Measurements from ENCODE around the gene KHDC4. TPM values are rescaled to one million over a fixed set of nuclear protein-coding genes. Genes with fewer than 3 reads are reported as not detected.

Gene KHDC4
- total and polyA plus RNA-seq, 2 of the 13 experiments (the other 11 are each of a cell fraction or from before 2014, with no cell fraction given): 33.5 to 92.0 TPM

- WGBS (ENCODE audit: low lambda C conversion rate): 98% methylated on average over 8 of the region's 8 CpGs
- FAIRE-seq (no peak), DNase-seq (ENCODE audit: low spot score) (no peak), ATAC-seq (no peak)
- in situ Hi-C loops (cut with HindIII; ENCODE audit: extremely low pct_ligation_motif_present, low pct_unique_long_range_greater_than_20kb) (loop anchor here (10.0 kb wide), 1 partner anchor 118 kb away; the partner anchor contains the start of gene RAB25), intact Hi-C loops (cut with micrococcal nuclease; ENCODE audit: unreplicated experiment) (no loop called here)
- BruUV-seq (replicated peaks): TSS peak; percentile 7
- Histone ChIP-seq H2AFZ (ENCODE audit: low read length) (no peak overlapping the region), H3K4me1 (ENCODE audit: insufficient read depth, low read length) (peaks cover 50% of the 10 kb centered on the region), H3K4me3 (replicated peaks in 1 of 3; ENCODE audit: insufficient read depth in 1 of 3, low read depth in 2 of 3, low read length in 3 of 3) (no peak overlapping the region), H4K20me1 (ENCODE audit: insufficient read depth, low read length) (no peaks in the 10 kb centered on the region), H3K79me2 (ENCODE audit: insufficient read depth, low read length) (peaks cover 12% of the 10 kb centered on the region), H3K27me3 (ENCODE audit: control insufficient read depth in 1 of 2, insufficient read depth in 2 of 2, low read length in 2 of 2) (no peaks in the 10 kb centered on the region), H3K9me3 (ENCODE audit: low read length) (no peaks in the 10 kb centered on the region), H3K9ac (ENCODE audit: insufficient read depth, low read depth, low read length) (no peak overlapping the region), H3K27ac (ENCODE audit: extremely low read length, insufficient read depth, low read length) (peak overlapping the region; percentile 86), H3K4me2 (ENCODE audit: low read depth, low read length) (peak overlapping the region; percentile 93; the same call in 1 of the 2 replicates), H3K36me3 (replicated peaks in 1 of 2; ENCODE audit: control insufficient read depth in 1 of 2, insufficient read depth in 2 of 2, low read length in 2 of 2) (peaks cover 18 to 38% of the 10 kb centered on the region in 2 experiments)
- CTCF ChIA-PET (ENCODE audit: low intra/inter-chr PET ratio, low total read pairs): no interaction called here
- POLR2A ChIA-PET: interaction anchor here (3.0 to 7.2 kb wide), 5 partner anchors 9 to 44 kb away, joined by 28 to 390 read pairs (median 43); partner anchors contain the start of genes ARHGEF2 and KHDC4
- no peak for TF ChIP-seq ZNF589 (CRISPR knock-in tag; conservative IDR thresholded peaks at IDR 0.05)
- no peak for TF ChIP-seq HES4 (CRISPR knock-in tag; IDR thresholded peaks at IDR 0.05; ENCODE audit: borderline replicate concordance)
- TF ChIP-seq, protein P1, sequence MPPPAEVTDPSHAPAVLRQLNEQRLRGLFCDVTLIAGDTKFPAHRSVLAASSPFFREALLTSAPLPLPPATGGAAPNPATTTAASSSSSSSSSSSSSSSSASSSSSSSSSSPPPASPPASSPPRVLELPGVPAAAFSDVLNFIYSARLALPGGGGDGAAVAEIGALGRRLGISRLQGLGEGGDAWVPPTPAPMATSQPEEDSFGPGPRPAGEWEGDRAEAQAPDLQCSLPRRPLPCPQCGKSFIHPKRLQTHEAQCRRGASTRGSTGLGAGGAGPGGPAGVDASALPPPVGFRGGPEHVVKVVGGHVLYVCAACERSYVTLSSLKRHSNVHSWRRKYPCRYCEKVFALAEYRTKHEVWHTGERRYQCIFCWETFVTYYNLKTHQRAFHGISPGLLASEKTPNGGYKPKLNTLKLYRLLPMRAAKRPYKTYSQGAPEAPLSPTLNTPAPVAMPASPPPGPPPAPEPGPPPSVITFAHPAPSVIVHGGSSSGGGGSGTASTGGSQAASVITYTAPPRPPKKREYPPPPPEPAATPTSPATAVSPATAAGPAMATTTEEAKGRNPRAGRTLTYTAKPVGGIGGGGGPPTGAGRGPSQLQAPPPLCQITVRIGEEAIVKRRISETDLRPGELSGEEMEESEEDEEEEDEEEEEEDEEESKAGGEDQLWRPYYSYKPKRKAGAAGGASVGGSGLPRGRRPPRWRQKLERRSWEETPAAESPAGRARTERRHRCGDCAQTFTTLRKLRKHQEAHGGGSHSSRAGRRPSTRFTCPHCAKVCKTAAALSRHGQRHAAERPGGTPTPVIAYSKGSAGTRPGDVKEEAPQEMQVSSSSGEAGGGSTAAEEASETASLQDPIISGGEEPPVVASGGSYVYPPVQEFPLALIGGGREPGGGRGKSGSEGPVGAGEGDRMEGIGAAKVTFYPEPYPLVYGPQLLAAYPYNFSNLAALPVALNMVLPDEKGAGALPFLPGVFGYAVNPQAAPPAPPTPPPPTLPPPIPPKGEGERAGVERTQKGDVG (CRISPR knock-in tag; IDR thresholded peaks at IDR 0.05; ENCODE audit: borderline replicate concordance): no peak
- TF ChIP-seq ZHX1 (CRISPR knock-in tag; IDR thresholded peaks at IDR 0.05; ENCODE audit: low read depth): no peak
- TF ChIP-seq ZNF678 (CRISPR knock-in tag; IDR thresholded peaks at IDR 0.05): no peak
- TF ChIP-seq, protein P2, sequence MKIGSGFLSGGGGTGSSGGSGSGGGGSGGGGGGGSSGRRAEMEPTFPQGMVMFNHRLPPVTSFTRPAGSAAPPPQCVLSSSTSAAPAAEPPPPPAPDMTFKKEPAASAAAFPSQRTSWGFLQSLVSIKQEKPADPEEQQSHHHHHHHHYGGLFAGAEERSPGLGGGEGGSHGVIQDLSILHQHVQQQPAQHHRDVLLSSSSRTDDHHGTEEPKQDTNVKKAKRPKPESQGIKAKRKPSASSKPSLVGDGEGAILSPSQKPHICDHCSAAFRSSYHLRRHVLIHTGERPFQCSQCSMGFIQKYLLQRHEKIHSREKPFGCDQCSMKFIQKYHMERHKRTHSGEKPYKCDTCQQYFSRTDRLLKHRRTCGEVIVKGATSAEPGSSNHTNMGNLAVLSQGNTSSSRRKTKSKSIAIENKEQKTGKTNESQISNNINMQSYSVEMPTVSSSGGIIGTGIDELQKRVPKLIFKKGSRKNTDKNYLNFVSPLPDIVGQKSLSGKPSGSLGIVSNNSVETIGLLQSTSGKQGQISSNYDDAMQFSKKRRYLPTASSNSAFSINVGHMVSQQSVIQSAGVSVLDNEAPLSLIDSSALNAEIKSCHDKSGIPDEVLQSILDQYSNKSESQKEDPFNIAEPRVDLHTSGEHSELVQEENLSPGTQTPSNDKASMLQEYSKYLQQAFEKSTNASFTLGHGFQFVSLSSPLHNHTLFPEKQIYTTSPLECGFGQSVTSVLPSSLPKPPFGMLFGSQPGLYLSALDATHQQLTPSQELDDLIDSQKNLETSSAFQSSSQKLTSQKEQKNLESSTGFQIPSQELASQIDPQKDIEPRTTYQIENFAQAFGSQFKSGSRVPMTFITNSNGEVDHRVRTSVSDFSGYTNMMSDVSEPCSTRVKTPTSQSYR (CRISPR knock-in tag; IDR thresholded peaks at IDR 0.05; ENCODE audit: borderline replicate concordance): no peak
- no peak for TF ChIP-seq TAF1 (CRISPR knock-in tag; IDR thresholded peaks at IDR 0.05)
- TF ChIP-seq KDM2A (CRISPR knock-in tag; IDR thresholded peaks at IDR 0.05; ENCODE audit: borderline replicate concordance, low read depth): no peak
- peak; percentile 3 for TF ChIP-seq PCBP2 (optimal IDR thresholded peaks at IDR 0.05; ENCODE audit: low read depth, low read length, poor library complexity, severe bottlenecking)
- no peak for TF ChIP-seq ZNF451 (CRISPR knock-in tag; IDR thresholded peaks at IDR 0.05)
- no peak for TF ChIP-seq ELF3 (CRISPR knock-in tag; IDR thresholded peaks at IDR 0.05)
- TF ChIP-seq CENPBD1 (CRISPR knock-in tag; IDR thresholded peaks at IDR 0.05; ENCODE audit: borderline replicate concordance, low read depth): no peak
- 0 out of 2 replicates have a peak, but pooled peaks have one; percentile 6 for TF ChIP-seq RBFOX2 (IDR thresholded peaks at IDR 0.05; ENCODE audit: low read depth, low read length)
These were observed 12.5 kb upstream of the KHDC4 start for GRCh38 chr1:155946633-155947219.
